PFSK-1 (cell line): ENCODE measurements around the gene GRIA3.

Source experiments
- POLR2AphosphoS5 ChIP-seq: IDR thresholded peaks from 2 replicates; pipeline ENCODE4 v1.6.1; 2012; ENCODE audit warnings: low read depth, mild to moderate bottlenecking, control low read depth, low read length, moderate library complexity
- TF ChIP-seq, protein P1 (sequence below), 2 experiments: IDR thresholded peaks; 2 replicates each; pipeline versions ENCODE4 v1.6.1 to v1.8.0; 2011 to 2012; ENCODE audit warnings: low read depth in 2 of 2, low read length in 2 of 2, control low read depth in 1 of 2, inconsistent platforms in 1 of 2, mild to moderate bottlenecking in 1 of 2, moderate library complexity in 1 of 2; ENCODE audit not compliant: insufficient read depth in 1 of 2

- no peak for TF ChIP-seq POLR2AphosphoS5
- TF ChIP-seq, protein P1, sequence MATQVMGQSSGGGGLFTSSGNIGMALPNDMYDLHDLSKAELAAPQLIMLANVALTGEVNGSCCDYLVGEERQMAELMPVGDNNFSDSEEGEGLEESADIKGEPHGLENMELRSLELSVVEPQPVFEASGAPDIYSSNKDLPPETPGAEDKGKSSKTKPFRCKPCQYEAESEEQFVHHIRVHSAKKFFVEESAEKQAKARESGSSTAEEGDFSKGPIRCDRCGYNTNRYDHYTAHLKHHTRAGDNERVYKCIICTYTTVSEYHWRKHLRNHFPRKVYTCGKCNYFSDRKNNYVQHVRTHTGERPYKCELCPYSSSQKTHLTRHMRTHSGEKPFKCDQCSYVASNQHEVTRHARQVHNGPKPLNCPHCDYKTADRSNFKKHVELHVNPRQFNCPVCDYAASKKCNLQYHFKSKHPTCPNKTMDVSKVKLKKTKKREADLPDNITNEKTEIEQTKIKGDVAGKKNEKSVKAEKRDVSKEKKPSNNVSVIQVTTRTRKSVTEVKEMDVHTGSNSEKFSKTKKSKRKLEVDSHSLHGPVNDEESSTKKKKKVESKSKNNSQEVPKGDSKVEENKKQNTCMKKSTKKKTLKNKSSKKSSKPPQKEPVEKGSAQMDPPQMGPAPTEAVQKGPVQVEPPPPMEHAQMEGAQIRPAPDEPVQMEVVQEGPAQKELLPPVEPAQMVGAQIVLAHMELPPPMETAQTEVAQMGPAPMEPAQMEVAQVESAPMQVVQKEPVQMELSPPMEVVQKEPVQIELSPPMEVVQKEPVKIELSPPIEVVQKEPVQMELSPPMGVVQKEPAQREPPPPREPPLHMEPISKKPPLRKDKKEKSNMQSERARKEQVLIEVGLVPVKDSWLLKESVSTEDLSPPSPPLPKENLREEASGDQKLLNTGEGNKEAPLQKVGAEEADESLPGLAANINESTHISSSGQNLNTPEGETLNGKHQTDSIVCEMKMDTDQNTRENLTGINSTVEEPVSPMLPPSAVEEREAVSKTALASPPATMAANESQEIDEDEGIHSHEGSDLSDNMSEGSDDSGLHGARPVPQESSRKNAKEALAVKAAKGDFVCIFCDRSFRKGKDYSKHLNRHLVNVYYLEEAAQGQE (IDR thresholded peaks at IDR 0.05; ENCODE audit: insufficient read depth in 1 of 2, low read depth in 2 of 2, low read length in 2 of 2) = no peak
Measured at GRCh38 chrX:123392921-123393320, 208.8 kb downstream of the GRIA3 start.
